A673 (cell line): Measurements from ENCODE around the gene MSL1. TPM values are rescaled to one million over a fixed set of nuclear protein-coding genes. Genes with fewer than 3 reads are reported as not detected.

Experiments
- BruUV-seq: library from RNA; stranded (reverse); fragments of 400-500 nt; replicated peaks from 2 replicates; lab custom pipeline; 2021; lab: Mats Ljungman, UMichigan
- CTCF ChIA-PET: fragments of 300-600 bp; sonication (Branson Sonifier 250); formaldehyde crosslinking; loops from one replicate; lab custom pipeline; 2022; ENCODE audit warnings: antibody characterized with exemption; lab: Charles Lee
- POLR2A ChIA-PET: fragments of 300-600 bp; sonication (Branson Sonifier 250); formaldehyde crosslinking; loops from one replicate; lab custom pipeline; 2022; ENCODE audit warnings: antibody characterized with exemption; ENCODE audit not compliant: low non-redundant PET; lab: Charles Lee
- DNase-seq: peaks from one replicate; pipeline ENCODE4 v3.0.0-alpha.2; 2015; ENCODE audit warnings: low spot score
- H3K27ac ChIP-seq: fragments of 200-600 bp; sonication (generic); 2 replicates; pipeline ENCODE4 v1.5.1; 2016; ENCODE audit warnings: mixed run types, low read depth, mild to moderate bottlenecking, mixed read lengths, antibody characterized with exemption, low read length; ENCODE audit not compliant: poor library complexity, severe bottlenecking
- H3K27me3 ChIP-seq: fragments of 200-600 bp; sonication (generic); replicated peaks from 2 replicates; pipeline ENCODE4 v1.6.1; 2017; ENCODE audit warnings: mixed run types, low read depth, mild to moderate bottlenecking, mixed read lengths, antibody characterized with exemption, low read length; ENCODE audit not compliant: insufficient read depth, poor library complexity
- H3K36me3 ChIP-seq: fragments of 200-600 bp; sonication (generic); 2 replicates; pipeline ENCODE4 v1.6.1; 2016; ENCODE audit warnings: mixed run types, mild to moderate bottlenecking, mixed read lengths, antibody characterized with exemption, low read length; ENCODE audit not compliant: insufficient read depth, poor library complexity, severe bottlenecking
- H3K4me1 ChIP-seq: fragments of 200-600 bp; sonication (generic); 2 replicates; pipeline ENCODE4 v1.6.1; 2017; ENCODE audit warnings: mixed run types, mild to moderate bottlenecking, mixed read lengths, antibody characterized with exemption, low read length; ENCODE audit not compliant: insufficient read depth, poor library complexity, severe bottlenecking
- H3K4me3 ChIP-seq: fragments of 200-600 bp; sonication (generic); 2 replicates; pipeline ENCODE4 v1.5.1; 2016; ENCODE audit warnings: low read depth, mixed run types, mild to moderate bottlenecking, mixed read lengths, low read length; ENCODE audit not compliant: poor library complexity, severe bottlenecking
- H3K9me3 ChIP-seq: fragments of 200-600 bp; sonication (generic); 2 replicates; pipeline ENCODE4 v1.6.1; 2016; ENCODE audit warnings: mixed run types, low read depth, mild to moderate bottlenecking, mixed read lengths, antibody characterized with exemption, low read length; ENCODE audit not compliant: poor library complexity, severe bottlenecking
- CTCF ChIP-seq: fragments of 300-800, 200-600 bp; sonication (generic); conservative IDR thresholded peaks from 2 replicates; pipeline ENCODE4 v1.5.1; 2017; ENCODE audit warnings: low read depth, mild to moderate bottlenecking, antibody characterized with exemption, low read length, moderate library complexity, mixed read lengths
- EZH2 ChIP-seq: fragments of 200-600 bp; sonication (generic); IDR thresholded peaks from 2 replicates; pipeline ENCODE4 v1.6.1; 2017; ENCODE audit warnings: borderline replicate concordance, low read depth, mild to moderate bottlenecking, mixed read lengths, antibody characterized with exemption, low read length; ENCODE audit not compliant: poor library complexity, severe bottlenecking
- intact Hi-C: fragments of 100-400 bp; cut with micrococcal nuclease; formaldehyde crosslinking; loops from one replicate; pipeline ENCODE4 v1.10.0; 2022; ENCODE audit not compliant: unreplicated experiment
- total RNA-seq: library from RNA; stranded (reverse); gene quantifications from 2 replicates; pipeline ENCODE4 v1.2.3, GENCODE V29; 2021

The MSL1 gene
- total RNA-seq, 1 experiment from 2014 or later, result 59.9 TPM

- intact Hi-C loops, result no loop called here
Measured at GRCh38 chr17:40175928-40176753, 54.4 kb downstream of the MSL1 start.

GRCh38 chr17:40176754-40177110, 55.0 kb downstream of the MSL1 start:
- no peak overlapping the region for H3K4me3 ChIP-seq
- H3K36me3 ChIP-seq, result peaks cover under 1% of the 10 kb centered on the region
- TF ChIP-seq CTCF (no peak), EZH2 (no peak)
- H3K4me1 ChIP-seq, result peaks cover 13% of the 10 kb centered on the region
- H3K27me3 ChIP-seq, result no peaks in the 10 kb centered on the region
- POLR2A ChIA-PET, result no interaction called here
- no TSS peak for BruUV-seq
- no peak overlapping the region for H3K27ac ChIP-seq
- DNase-seq, result no peak
- intact Hi-C loops, result no loop called here
- H3K9me3 ChIP-seq, result no peaks in the 10 kb centered on the region
- CTCF ChIA-PET, result no interaction called here

More at GRCh38 chr17:40175928-40176753, 54.4 kb downstream of the MSL1 start:
- no peaks in the 10 kb centered on the region for H3K27me3 ChIP-seq
- POLR2A ChIA-PET, result no interaction called here
- no peaks in the 10 kb centered on the region for H3K9me3 ChIP-seq
- peaks cover 13% of the 10 kb centered on the region for H3K4me1 ChIP-seq
- H3K36me3 ChIP-seq, result peaks cover 5% of the 10 kb centered on the region
- no peak for DNase-seq
- CTCF ChIA-PET, result no interaction called here
- no peak overlapping the region for H3K27ac ChIP-seq
- TF ChIP-seq CTCF (no peak), EZH2 (no peak)
- no TSS peak for BruUV-seq
- no peak overlapping the region for H3K4me3 ChIP-seq

- ChIA-PET CTCF (no interaction called here), POLR2A (interaction anchor here (0.6 kb wide), 1 partner anchor 16 kb away, joined by 7 read pairs; no protein-coding TSS in a partner anchor)
- DNase-seq, result peak; percentile 72
- Histone ChIP-seq H3K36me3 (no peaks in the 10 kb centered on the region), H3K4me1 (peaks cover 13% of the 10 kb centered on the region), H3K9me3 (no peaks in the 10 kb centered on the region), H3K27me3 (no peaks in the 10 kb centered on the region), H3K27ac (peak within 1 kb of the TSS; percentile 47), H3K4me3 (peak within 1 kb of the TSS; percentile 55)
- no peak for TF ChIP-seq CTCF
- TF ChIP-seq EZH2, result no peak
- intact Hi-C loops, result no loop called here
- no TSS peak for BruUV-seq
Measured at GRCh38 chr17:40177275-40177874, 55.6 kb downstream of the MSL1 start, which contains the start of gene RAPGEFL1. Gene RAPGEFL1, plus strand, starts transcription at chr17:40177470. Its CDS starts 392 bp downstream, at chr17:40177862.
